Activated naive CD4-positive, alpha-beta T cell treated with anti-CD3 and anti-CD28 coated beads, Interleukin-2, amount 10 ng/mL, durations not matched to agents 7 days and 5 days (primary cell): Measurements from ENCODE around the gene NTM.
"Not testable (repeated sequence)": the region's sequence is repeated elsewhere in the genome, so short reads cannot be mapped to it uniquely, and the experiment has no call there.

Source experiments
- CTCF ChIA-PET: fragments of 350-600 bp; sonication (Branson Sonifier 250); formaldehyde crosslinking; loops from one replicate; lab custom pipeline; 2021; ENCODE audit warnings: antibody characterized with exemption; lab: Charles Lee
- DNase-seq: peaks from one replicate; pipeline ENCODE4 v3.0.0-alpha.2; 2020
- H3K27ac Mint-ChIP-seq: one replicate; pipeline ENCODE4 v1.8.0; 2021; ENCODE audit warnings: mild to moderate bottlenecking, moderate library complexity, mixed read lengths
- H3K27me3 Mint-ChIP-seq: one replicate; pipeline ENCODE4 v1.8.0; 2021; ENCODE audit warnings: mild to moderate bottlenecking, mixed read lengths
- H3K36me3 Mint-ChIP-seq: one replicate; pipeline ENCODE4 v1.8.0; 2021; ENCODE audit warnings: mixed read lengths
- H3K4me1 Mint-ChIP-seq: one replicate; pipeline ENCODE4 v1.8.0; 2021; ENCODE audit warnings: mixed read lengths
- H3K4me3 Mint-ChIP-seq: one replicate; pipeline ENCODE4 v1.8.0; 2021; ENCODE audit warnings: mild to moderate bottlenecking, moderate library complexity, mixed read lengths
- H3K9me3 Mint-ChIP-seq: one replicate; pipeline ENCODE4 v1.8.0; 2021; ENCODE audit warnings: mixed read lengths

Gene NTM

DNA sequence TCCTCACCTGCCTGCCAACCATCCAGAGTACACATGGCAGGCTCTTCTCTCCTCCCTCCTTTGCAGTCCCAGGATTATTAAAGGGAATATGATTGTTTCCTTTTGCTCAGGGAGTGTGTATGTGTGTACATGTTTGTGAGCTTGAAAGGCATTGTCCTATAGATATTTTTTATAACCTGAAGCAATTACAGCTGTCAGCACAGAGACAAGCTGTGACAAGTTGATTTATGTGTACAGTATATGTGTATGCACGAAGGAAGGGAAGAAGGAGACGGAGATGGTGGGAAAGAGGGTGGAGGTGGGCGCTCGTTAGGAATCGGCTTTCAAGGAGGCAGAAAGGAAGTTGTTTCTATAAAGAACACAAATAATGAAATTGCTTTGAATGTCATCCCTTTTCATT lies 537.0 kb downstream of the NTM start:
- no peaks in the 10 kb centered on the region for H3K9me3 Mint-ChIP-seq
- H3K27me3 Mint-ChIP-seq: peaks cover 39% of the 10 kb centered on the region
- no peak overlapping the region for H3K4me3 Mint-ChIP-seq
- H3K4me1 Mint-ChIP-seq: no peaks in the 10 kb centered on the region
- no peaks in the 10 kb centered on the region for H3K36me3 Mint-ChIP-seq
- no peak for DNase-seq
- CTCF ChIA-PET: no interaction called here
- H3K27ac Mint-ChIP-seq: no peak overlapping the region

DNA sequence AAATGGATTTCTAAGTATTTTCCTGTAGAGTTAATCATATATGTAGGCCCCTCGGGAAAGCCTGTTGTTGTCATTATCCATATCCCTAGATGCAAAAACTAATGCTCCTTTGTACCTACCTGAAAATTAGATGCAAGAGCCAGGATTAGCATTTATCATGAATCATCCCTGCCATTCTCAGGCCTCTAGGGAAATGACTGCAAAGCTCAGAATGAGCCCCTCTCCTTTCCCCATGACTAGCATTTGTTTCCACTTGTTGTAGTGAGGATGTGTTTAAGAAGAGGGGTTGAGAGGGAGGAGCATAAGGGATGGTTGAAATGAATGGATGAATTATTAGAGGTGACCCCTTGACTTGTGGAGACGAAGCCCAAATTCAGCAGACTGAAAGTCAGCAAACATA lies 537.9 kb downstream of the NTM start:
- H3K4me1 Mint-ChIP-seq: no peaks in the 10 kb centered on the region
- H3K27ac Mint-ChIP-seq: no peak overlapping the region
- H3K27me3 Mint-ChIP-seq: peaks cover 39% of the 10 kb centered on the region
- no peak overlapping the region for H3K4me3 Mint-ChIP-seq
- DNase-seq: no peak
- CTCF ChIA-PET: no interaction called here
- no peaks in the 10 kb centered on the region for H3K9me3 Mint-ChIP-seq
- no peaks in the 10 kb centered on the region for H3K36me3 Mint-ChIP-seq

DNA sequence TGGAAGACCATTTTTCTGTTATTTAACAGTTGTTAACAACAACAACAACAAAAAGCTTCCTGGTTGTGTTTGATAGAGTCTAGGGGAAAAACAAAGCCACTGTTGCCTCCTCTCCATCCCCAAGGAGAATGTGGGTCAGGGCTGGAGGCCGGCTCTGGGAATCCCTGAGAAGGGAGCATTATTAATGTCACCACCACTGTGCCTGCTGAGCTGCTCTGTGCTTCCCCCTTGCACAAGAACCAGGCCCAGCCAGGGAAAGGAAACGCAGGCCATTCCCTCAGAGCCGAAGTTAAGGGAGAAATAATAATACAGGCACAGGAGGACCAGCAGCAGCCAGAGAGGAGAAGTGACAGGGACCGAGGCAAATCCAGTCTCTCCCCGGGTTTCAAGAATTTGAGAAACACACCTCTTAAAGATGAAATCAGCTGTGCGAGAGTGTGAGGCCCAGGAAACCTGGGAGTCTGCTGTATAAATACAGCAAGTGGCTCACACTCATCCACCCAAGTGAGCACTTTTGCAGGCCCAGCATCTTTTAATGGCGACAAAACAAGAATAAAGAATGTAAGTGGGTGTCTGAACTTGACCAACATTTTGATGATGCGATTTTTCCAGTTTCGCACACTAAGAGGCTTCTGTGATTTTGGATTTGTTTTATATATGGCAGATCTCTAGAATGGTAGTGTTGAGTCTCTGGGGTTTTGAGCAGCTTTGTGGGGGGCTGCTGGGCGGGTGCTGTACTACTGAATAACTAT lies 539.2 kb downstream of the NTM start:
- H3K9me3 Mint-ChIP-seq: no peaks in the 10 kb centered on the region
- H3K4me3 Mint-ChIP-seq: no peak overlapping the region
- no peaks in the 10 kb centered on the region for H3K4me1 Mint-ChIP-seq
- H3K27ac Mint-ChIP-seq: no peak overlapping the region
- no peaks in the 10 kb centered on the region for H3K36me3 Mint-ChIP-seq
- no peak for DNase-seq
- peaks cover 39% of the 10 kb centered on the region for H3K27me3 Mint-ChIP-seq
- CTCF ChIA-PET: no interaction called here

DNA sequence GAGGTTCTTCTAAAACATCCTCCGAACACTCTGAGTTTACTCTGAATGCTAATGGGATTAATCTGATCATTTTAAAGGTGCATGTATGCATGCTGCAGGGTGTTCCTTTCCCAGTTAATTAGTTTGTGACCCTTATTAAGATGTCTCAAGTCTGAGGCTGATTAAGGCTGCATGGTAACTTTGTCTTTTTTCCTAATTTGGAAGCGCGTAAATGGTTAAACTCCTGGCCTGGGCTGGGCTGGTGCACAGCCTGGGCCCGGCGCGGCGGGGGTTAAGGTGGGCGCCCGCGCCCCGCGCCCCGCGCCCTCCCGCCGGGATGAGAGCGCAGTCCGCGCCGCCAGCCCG lies 539.7 kb downstream of the NTM start:
- CTCF ChIA-PET: no interaction called here
- DNase-seq: no peak
- no peak overlapping the region for H3K27ac Mint-ChIP-seq
- no peaks in the 10 kb centered on the region for H3K9me3 Mint-ChIP-seq
- H3K27me3 Mint-ChIP-seq: peaks cover 39% of the 10 kb centered on the region
- H3K36me3 Mint-ChIP-seq: no peaks in the 10 kb centered on the region
- H3K4me3 Mint-ChIP-seq: no peak overlapping the region
- H3K4me1 Mint-ChIP-seq: no peaks in the 10 kb centered on the region

DNA sequence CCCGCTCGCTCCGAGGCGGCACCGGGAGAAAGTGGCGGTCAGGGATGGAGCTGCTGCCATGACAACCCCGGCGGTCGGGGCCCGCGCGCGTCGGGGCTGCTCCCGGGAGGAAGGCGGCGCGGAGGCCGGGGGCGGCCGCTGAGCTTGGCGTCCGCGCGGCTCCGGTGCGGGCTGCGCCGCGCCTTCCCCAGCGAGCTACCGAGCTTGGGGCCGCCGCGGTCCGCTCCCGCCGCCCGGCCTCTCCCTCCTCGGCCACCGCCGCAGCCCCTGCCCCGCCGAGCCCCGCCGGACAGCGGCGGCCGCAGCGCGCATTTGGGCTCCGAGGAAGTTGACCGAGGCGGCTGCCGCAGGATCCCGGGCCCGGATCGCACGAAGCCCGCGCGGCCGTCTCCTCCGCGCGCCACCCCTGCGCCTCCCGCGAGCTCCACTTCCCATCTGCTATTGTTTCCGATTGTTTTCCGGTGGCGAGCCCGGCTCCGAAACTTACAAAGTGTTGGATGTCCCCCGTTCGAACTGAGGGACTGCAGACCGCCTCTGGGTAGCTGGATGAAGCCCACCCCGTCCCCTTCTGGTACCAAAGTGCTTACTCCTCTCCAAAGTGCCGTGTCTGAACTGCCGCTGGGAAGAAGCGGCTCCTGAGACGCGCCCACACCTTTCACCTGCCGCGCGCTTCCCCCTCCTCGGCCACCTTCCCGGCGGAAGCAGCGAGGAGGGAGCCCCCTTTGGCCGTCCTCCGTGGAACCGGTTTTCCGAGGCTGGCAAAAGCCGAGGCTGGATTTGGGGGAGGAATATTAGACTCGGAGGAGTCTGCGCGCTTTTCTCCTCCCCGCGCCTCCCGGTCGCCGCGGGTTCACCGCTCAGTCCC lies 540.3 kb downstream of the NTM start:
- Mint-ChIP-seq H3K36me3 (no peaks in the 10 kb centered on the region), H3K9me3 (peaks cover 2% of the 10 kb centered on the region), H3K27me3 (peaks cover 39% of the 10 kb centered on the region), H3K4me3 (no peak overlapping the region), H3K4me1 (no peaks in the 10 kb centered on the region), H3K27ac (no peak overlapping the region)
- CTCF ChIA-PET: no interaction called here
- no peak for DNase-seq

DNA sequence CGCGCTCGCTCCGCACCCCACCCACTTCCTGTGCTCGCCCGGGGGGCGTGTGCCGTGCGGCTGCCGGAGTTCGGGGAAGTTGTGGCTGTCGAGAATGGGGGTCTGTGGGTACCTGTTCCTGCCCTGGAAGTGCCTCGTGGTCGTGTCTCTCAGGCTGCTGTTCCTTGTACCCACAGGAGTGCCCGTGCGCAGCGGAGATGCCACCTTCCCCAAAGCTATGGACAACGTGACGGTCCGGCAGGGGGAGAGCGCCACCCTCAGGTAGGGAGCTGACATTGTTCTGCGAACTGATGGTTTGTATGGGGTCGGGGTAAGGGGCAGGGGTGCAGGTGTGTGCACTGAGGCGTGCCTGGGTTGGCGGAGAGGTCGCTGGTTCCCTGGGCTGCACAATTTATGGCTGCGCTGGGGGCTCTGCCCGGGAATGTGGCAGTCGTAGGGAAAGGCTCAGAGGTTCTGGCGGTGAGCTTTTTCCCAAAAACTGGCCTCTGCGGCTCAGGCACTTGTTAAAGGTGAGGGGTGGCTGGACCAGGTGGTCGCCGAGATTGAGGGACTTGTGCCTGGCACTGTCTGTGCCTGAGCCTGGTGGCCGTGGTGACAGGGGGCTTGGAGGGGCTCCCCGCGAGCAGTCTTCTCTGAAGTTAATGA lies 541.1 kb downstream of the NTM start:
- CTCF ChIA-PET, H3K4me3 Mint-ChIP-seq, H3K27ac Mint-ChIP-seq, H3K9me3 Mint-ChIP-seq, H3K4me1 Mint-ChIP-seq, DNase-seq, H3K36me3 Mint-ChIP-seq: not testable (repeated sequence)
- H3K27me3 Mint-ChIP-seq: peaks cover 39% of the 10 kb centered on the region

DNA sequence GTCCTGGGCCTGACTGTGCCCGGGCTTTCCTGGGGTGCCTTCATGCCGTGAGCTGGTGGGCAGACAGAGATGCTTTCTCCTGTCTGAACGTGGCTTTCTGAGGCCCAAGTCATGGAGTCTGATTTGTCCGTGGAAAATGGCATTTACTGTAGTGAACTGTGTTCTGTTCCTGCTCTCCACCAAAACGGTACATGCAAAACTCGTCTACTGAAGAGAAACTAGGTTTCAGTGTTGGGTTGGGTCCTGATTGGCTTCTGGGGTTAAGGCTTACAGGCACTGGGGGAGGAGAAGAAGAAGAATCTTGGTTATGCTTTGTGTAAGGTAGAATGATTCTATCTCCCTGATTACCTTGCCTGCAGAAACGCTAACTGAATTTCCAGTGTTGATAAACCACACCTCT lies 541.7 kb downstream of the NTM start:
- DNase-seq: no peak
- H3K9me3 Mint-ChIP-seq: peaks cover 4% of the 10 kb centered on the region
- H3K4me1 Mint-ChIP-seq: no peaks in the 10 kb centered on the region
- no peaks in the 10 kb centered on the region for H3K36me3 Mint-ChIP-seq
- H3K27ac Mint-ChIP-seq: no peak overlapping the region
- CTCF ChIA-PET: no interaction called here
- peaks cover 39% of the 10 kb centered on the region for H3K27me3 Mint-ChIP-seq
- H3K4me3 Mint-ChIP-seq: no peak overlapping the region

DNA sequence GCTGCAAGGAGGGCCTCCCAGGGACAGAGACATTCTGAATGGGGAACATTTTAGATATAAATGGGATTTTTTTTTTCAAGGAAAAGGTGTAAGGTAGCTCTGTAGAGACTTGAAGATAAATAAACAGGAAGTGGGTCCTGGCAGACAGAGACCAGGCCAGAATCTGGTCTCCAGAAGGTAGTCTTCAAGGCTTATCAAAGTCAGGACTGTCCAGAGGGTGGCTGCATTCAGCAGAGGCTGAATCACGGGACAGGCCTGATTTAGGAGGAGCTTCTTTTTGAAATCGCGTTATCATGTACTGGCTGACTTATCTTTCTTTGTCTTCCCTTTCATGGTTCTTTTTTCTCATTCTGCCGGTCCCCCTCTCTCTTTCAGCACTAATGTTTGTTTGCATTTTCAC lies 542.9 kb downstream of the NTM start:
- DNase-seq: no peak
- Mint-ChIP-seq H3K27ac (no peak overlapping the region), H3K36me3 (no peaks in the 10 kb centered on the region), H3K9me3 (peaks cover 4% of the 10 kb centered on the region), H3K4me1 (no peaks in the 10 kb centered on the region), H3K27me3 (peaks cover 38% of the 10 kb centered on the region), H3K4me3 (no peak overlapping the region)
- CTCF ChIA-PET: no interaction called here

DNA sequence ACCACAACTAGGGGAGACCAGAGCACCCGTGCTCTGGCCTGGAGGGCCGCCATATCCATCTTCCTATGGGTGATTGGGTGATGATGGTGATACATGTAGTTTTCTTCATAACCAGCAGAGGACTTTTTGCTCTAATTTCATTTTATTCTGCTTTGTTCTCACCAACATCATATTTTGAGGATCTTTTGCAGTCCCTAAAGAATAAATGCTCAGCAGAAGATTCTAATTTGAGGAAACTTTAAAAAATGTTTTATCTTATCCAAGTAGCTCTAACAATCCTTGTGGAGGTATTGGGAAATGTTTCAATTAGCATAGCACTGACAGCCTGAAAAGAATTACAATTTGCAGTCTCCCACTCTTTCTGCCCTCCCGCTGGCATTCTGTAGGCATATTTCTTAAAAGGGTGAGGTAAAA lies 544.0 kb downstream of the NTM start:
- peaks cover 27% of the 10 kb centered on the region for H3K27me3 Mint-ChIP-seq
- no peak for DNase-seq

DNA sequence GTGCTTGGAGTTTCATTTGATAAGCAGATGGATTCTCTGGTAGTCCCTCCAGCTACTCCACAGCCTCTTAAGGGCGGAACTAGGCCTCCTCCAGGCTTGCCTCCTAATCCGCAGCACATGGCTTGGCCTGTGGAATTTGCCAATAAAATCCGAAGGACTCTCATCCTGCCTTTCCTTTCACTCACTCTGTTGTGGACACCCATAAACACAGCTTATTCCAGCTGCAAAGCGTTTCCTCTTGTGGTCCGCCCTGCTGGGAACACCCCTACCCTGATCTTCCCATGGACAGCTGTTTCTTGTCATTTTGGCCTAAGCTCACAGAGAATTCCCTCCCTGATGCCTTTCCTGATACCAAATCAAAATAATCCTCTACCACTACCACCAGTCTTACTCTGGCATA lies 546.2 kb downstream of the NTM start:
- Mint-ChIP-seq H3K9me3 (peaks cover 4% of the 10 kb centered on the region), H3K27ac (no peak overlapping the region), H3K36me3 (no peaks in the 10 kb centered on the region), H3K4me3 (no peak overlapping the region), H3K4me1 (no peaks in the 10 kb centered on the region), H3K27me3 (peaks cover 7% of the 10 kb centered on the region)
- CTCF ChIA-PET: no interaction called here
- no peak for DNase-seq

More for the DNA sequence above, 544.0 kb downstream of the NTM start:
- CTCF ChIA-PET: no interaction called here
- H3K4me3 Mint-ChIP-seq: no peak overlapping the region
- H3K27ac Mint-ChIP-seq: no peak overlapping the region
- H3K9me3 Mint-ChIP-seq: peaks cover 4% of the 10 kb centered on the region
- H3K4me1 Mint-ChIP-seq: no peaks in the 10 kb centered on the region
- H3K36me3 Mint-ChIP-seq: no peaks in the 10 kb centered on the region

DNA sequence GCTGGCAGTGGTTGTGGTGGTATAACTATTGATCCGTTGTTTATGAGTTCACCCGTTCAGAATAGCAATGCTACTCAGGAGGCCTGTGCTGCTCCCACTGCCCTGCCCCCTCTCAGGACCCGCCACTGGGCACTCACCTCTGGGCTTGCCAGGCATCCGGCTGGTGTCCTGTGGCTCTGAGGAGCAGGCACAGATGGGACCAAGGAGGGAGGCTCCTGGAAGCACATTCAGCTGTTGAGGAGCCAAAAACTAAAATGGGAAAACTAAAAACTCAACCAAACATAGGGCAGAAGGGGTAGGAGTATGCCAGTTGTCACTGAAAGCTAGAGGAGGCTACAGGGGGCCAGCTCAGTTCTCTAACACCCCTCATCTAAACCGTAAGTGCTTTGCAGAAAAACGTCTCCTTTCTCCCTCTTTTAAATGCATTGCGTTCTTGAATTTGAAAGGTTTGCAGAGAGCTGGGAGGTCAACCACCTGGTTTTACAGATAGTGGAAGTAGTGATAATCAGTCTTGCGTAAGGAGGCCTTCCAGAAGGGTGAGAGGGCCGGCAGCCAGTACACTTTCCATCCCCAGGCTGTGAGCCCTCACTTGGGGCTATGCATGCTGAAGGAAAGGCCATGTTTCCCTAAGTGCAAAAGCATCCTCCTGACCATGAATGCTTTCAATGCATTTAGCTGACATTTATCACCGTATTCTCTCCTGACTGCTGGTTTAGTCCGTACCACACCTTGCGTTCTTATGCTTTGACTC lies 547.4 kb downstream of the NTM start:
- Mint-ChIP-seq H3K4me1 (no peaks in the 10 kb centered on the region), H3K27ac (no peak overlapping the region), H3K9me3 (peaks cover 4% of the 10 kb centered on the region), H3K36me3 (no peaks in the 10 kb centered on the region), H3K27me3 (no peaks in the 10 kb centered on the region), H3K4me3 (no peak overlapping the region)
- DNase-seq: no peak
- CTCF ChIA-PET: no interaction called here

DNA sequence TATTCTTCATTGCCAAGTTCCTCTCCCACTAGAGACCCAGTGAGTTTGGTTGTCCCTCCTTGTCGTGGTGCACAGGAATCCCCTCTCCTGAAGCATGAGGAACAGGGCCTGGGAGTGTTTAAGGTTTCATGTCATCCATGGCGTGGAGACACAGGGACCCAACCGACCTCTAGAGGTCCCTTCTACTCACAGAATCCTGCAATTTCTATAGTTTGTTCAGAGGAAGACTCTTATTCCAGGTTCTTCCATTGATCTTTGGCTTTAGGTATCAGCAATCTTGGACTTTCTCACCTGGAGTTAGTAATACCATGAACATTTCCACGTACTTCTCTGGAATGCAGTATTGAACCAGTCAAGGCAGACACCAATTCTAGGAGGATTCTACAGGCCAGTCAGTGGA lies 548.2 kb downstream of the NTM start:
- Mint-ChIP-seq H3K27ac (no peak overlapping the region), H3K36me3 (no peaks in the 10 kb centered on the region)

DNA sequence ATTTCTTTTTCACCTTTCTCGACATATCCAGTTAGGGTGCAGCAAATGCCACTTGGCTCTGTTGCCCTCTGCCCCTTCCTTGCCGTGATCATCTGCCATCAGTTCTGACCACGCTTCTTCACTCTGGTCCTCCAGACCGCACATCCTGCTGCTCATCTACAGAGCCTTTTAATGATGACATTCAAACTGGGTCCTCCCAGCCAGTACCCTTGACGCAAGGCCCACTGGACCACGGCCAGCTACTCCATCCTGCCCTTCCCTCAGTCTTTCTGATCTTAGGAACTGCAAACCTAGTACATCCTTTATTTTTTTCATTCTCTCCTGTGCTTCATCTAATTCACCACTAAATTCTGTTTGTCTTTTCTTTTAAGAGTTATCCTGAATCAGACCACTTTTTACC lies 551.8 kb downstream of the NTM start:
- Mint-ChIP-seq H3K27me3 (no peaks in the 10 kb centered on the region), H3K9me3 (no peaks in the 10 kb centered on the region), H3K36me3 (no peaks in the 10 kb centered on the region), H3K4me3 (no peak overlapping the region), H3K4me1 (no peaks in the 10 kb centered on the region), H3K27ac (no peak overlapping the region)
- no peak for DNase-seq
- CTCF ChIA-PET: no interaction called here

More for the DNA sequence above, 548.2 kb downstream of the NTM start:
- Mint-ChIP-seq H3K4me1 (no peaks in the 10 kb centered on the region), H3K27me3 (no peaks in the 10 kb centered on the region), H3K4me3 (no peak overlapping the region), H3K9me3 (peaks cover 4% of the 10 kb centered on the region)
- CTCF ChIA-PET: no interaction called here
- no peak for DNase-seq

DNA sequence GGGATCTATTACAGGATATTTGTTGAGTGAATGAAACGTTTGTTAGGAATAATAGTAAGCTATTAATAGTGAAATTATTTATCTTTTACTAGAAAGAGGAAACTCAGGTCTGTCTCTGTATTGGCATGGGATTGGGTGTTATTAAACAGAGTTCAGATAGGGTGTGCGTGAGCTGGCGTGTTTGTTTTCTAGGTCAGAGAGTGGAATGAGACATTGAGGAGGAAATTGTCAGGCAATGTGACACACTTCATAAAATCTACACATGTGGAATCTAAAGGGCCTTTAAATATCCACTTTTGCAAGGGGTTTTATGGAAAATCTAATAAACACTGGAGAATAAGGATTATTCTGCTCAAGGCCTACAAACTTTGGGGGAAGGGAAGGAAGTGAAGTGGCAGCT lies 552.9 kb downstream of the NTM start:
- H3K36me3 Mint-ChIP-seq: no peaks in the 10 kb centered on the region
- no peaks in the 10 kb centered on the region for H3K27me3 Mint-ChIP-seq
- H3K9me3 Mint-ChIP-seq: no peaks in the 10 kb centered on the region
- DNase-seq: no peak
- H3K27ac Mint-ChIP-seq: no peak overlapping the region
- no peak overlapping the region for H3K4me3 Mint-ChIP-seq
- no peaks in the 10 kb centered on the region for H3K4me1 Mint-ChIP-seq
- CTCF ChIA-PET: no interaction called here
